Measurements from ENCODE around the gene NFIA. TPM values are rescaled to one million over a fixed set of nuclear protein-coding genes. Genes with fewer than 3 reads are reported as not detected.

Gene NFIA
- total RNA-seq, 1 experiment from 2014 or later: 0.47 TPM

DNA sequence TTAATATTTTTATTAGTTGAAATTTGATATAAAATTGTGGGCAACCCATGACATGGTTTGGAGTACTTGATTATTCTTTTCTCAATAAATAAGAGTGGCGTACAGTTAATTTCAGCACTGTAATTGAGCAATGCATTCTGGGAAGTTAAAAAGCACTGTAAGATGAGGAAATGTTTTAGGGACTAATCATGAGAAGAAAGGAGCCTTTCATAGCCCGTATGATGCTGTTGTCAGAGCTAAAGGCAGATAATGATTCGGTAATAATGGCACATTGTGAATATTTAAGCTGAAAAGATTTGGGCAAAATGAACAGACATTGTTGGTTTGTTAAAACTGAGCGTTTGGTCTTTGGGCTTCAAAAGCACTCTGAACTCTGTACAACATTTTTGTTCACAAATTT lies 139.3 kb downstream of the NFIA start:
- in situ Hi-C loops (cut with HindIII; ENCODE audit: low sequenced_read_pairs): no loop called here
- no peak for DNase-seq (ENCODE audit: low spot score)

DNA sequence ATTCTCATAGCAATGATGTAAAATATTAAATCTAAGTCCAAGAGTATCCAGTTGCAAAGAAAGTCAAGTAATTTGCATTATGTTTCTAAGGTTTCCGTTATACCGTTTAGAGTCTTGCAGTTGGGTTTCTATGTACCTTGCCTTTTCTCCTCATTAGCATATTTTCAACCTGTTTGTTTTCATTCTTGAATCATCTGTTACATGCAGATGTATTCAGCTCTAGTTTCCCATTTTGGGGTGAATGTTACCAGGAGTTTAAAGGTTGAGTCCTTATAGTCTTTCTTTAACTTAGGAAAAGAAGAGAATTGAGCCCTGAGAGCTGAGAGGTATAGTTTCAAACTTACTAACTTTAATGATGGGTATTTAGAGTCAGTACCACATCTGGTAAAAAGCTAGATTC lies 139.9 kb downstream of the NFIA start:
- no peak for DNase-seq (ENCODE audit: low spot score)

DNA sequence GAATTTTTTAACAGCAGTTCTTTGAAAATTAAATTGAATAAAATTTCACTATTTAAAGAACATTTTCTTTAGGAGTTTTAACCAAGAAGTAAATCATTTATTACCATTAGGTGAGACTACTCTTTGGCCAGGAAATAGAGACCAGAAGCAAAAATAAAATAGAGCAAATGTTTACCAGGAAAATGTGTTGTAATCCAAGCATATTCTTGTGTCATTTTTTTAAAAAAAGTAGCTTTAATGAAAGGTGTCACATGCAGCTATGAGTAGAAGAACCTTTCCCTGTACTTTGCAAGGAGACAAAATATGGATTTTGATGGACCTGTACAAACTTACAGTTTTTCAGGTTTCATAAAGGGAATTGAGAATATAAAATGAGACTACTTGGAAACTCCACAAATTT lies 140.8 kb downstream of the NFIA start:
- in situ Hi-C loops (cut with HindIII; ENCODE audit: low sequenced_read_pairs): no loop called here

More for the DNA sequence above, 139.9 kb downstream of the NFIA start:
- in situ Hi-C loops (cut with HindIII; ENCODE audit: low sequenced_read_pairs): no loop called here

DNA sequence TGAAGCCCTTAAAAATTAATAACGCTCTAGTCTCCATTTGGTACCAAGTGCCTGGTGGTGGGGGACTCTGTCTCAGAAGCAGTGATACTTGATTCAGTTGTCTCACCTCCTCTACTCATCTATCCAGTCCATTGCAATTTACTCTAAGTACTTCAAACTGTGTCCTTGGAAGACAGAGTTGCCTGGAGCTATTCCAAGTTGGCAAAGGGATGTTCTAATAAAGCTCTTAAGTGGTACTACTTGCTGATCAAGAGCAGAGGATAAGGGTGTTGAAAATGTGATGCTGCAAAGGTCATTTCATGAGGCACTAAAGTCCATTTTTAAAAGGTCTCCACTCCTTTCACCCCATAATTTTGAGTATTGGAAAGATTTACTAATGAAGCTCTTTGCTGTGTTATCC lies 142.2 kb downstream of the NFIA start:
- in situ Hi-C loops (cut with HindIII; ENCODE audit: low sequenced_read_pairs): no loop called here
- DNase-seq (ENCODE audit: low spot score): peak; percentile 59

More for the DNA sequence above, 140.8 kb downstream of the NFIA start:
- DNase-seq (ENCODE audit: low spot score): no peak

DNA sequence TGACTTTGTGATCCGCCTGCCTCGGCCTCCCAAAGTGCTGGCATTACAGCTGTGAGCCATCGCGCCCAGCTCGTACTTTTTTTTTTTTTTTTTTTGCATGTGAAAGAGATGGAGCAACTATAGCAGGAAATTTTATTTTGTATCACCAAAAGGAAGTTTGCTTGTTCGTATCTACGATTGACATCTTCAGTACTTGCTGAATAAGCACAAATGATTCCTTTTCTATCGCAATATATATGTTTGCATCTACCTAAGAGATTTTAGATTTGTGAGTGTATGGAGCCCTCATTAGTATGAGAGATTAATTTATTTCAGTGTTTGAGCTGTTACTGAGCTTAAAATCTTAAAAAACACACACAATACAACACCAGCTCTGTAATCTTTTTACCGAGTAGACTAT lies 143.1 kb downstream of the NFIA start:
- DNase-seq (ENCODE audit: low spot score): no peak
- in situ Hi-C loops (cut with HindIII; ENCODE audit: low sequenced_read_pairs): no loop called here

DNA sequence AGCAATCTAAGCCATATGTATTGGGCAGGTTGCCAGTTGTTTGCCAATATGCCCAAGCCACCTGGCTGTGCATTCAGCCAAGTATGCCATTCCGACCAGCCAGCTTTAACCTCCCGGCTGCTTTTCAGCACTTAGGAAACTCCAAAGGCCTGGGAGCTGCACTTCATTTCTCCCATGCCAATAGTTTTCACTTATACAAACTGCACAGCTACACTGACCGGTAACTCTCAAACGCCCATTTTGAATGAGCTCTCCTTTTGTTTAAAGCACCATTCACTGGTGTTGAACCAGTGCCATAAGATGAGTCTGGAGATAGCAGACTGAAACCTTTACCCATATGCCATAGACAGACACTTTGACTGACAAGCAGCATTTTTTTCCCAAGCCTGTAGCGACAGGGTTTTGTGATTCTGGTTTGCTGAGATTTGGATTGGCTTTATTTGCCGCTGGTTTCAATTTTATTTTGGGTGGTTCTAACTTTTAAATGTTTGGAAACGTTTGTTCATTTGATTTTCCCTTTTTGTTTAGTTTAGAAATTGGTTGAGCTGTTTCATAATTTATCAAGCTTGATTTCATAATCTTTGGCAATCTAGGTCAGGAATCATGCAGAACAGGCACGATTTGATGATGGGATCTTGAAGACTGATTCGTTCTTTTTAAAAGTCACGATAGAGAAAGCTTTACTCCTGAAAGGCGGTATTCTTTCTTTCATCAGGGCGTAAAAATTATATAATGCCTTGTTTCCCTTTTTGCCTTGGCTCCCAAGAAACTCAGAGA lies 144.6 kb downstream of the NFIA start:
- in situ Hi-C loops (cut with HindIII; ENCODE audit: low sequenced_read_pairs): no loop called here
- DNase-seq (ENCODE audit: low spot score): peak; percentile 95

DNA sequence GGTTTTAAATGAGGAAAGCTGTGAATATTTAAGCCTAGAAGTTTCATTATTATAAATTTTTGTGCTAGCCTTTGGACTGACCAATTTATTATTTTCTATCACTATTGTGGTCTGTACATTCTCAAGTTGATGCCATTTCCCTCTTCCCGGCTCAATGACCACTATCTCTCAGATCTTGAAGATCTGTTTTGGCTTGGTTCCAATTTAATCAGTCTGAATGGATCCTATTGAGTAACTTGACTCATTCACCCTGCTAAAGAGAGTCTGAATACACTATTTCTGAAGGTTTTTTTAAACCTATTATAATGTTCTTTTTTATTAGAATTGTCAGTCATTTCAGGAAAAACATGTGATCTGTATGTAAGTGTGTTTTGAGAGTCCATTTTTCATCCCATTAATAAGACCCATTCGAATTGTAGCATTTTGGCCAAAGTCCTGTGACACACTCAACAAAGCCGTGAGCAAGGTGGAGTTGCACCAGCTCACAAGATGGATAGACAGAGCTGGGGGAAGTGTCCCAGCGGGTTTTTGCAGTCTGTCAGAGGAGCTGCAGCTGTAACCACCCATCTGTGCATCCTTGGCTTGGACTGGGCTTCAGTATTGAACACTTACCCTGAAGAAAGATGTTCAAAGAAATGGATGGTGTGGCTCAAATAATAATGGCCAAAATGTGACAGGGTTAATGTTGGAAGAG lies 145.6 kb downstream of the NFIA start:
- DNase-seq (ENCODE audit: low spot score): no peak
- in situ Hi-C loops (cut with HindIII; ENCODE audit: low sequenced_read_pairs): no loop called here

DNA sequence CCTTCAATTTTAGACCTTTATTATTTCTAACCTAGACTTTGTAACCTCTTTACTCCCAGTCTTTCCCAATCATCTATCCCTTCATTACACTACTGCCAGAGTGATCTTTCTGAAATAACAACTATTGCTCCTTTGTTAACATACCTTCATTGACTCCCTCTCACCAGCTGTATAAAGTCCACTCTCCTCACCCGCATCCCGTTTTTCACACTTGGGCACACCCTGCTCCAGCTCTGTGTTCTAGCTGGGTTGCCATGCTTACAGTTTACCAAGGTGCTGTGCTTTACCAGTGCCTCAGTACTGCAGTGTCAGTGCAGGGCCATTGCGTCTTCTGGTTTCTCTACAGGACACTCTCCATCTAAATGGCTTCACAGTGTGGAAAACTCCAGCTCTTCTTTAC lies 148.2 kb downstream of the NFIA start:
- no peak for DNase-seq (ENCODE audit: low spot score)
- in situ Hi-C loops (cut with HindIII; ENCODE audit: low sequenced_read_pairs): no loop called here

DNA sequence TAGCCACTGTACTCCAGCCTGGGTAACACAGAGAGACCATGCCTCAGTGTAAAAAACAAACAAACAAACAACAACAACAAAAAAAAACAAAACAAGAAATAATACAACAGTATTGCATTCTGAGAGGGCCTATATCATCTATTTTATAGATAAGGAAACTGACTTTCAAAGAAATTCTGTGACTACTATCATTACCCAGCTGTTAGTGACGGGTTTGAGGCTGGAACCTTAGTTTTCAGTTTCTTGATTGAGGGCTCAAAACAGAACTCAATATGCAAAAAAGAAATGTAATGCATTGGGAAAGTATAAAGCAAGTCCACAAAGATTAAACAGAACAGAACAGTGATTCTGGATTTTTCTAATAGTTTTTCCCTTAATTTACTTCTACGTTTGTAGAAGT lies 149.4 kb downstream of the NFIA start:
- in situ Hi-C loops (cut with HindIII; ENCODE audit: low sequenced_read_pairs): no loop called here

DNA sequence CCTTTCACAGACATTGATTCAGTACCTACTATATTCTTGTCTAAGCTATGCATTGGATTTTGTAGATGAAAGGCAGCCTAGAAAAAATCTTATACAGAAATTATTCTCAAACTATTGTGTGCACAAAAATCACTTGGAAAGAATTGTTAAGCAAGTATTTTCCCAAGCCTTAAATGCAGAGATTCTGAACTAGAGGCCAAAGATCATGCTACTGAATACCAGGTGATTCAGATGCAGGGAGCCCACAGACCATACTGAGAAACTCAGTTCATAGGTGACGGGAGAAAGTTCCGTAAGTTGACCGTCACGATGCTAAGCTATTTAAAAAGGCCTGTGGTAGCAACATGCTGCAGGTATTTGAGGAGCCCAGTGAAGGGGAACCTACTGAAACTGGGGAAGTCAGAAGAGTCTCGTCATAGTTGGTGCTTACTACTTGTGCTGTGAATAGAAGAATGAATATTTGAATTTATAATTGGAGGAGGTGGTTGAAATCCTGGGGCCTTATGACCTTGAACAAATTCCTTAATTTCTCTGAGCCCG lies 150.8 kb downstream of the NFIA start:
- DNase-seq (ENCODE audit: low spot score): no peak
- in situ Hi-C loops (cut with HindIII; ENCODE audit: low sequenced_read_pairs): no loop called here

More for the DNA sequence above, 149.4 kb downstream of the NFIA start:
- no peak for DNase-seq (ENCODE audit: low spot score)

DNA sequence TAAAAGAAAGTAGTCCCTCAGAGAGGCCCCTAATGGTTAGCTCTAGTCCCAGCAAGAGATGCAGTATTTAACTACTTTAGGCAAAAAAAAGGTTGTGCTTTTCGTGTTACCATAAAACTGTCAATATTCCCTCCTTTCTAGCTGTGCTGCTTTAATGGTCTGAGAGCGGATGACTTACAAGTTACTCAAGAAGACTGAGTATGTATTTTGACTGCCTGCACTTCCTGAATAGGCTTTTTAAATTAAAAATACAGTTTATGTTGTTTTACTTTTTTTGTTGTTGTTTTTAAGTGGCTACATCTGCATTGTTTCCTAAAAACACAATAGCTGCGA lies 152.2 kb downstream of the NFIA start:
- in situ Hi-C loops (cut with HindIII; ENCODE audit: low sequenced_read_pairs): no loop called here
- no peak for DNase-seq (ENCODE audit: low spot score)

DNA sequence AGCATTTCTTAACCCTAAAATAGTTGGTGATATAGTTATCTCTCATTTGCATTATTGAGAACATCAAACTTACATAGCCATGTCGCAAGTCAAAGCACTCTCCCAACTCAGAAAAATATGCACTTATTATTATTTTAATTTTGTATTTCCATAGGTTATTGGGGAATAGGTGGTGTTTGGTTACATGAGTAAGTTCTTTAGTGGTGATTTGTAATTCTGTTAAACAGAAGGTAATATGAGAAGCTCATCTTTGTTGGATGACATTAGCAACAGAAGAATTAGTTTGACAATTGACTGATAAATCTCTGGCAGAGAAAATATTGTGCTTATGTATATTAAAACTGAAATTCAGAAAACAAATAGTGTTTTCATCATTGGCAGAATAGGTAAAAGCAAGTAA lies 154.8 kb downstream of the NFIA start:
- no peak for DNase-seq (ENCODE audit: low spot score)
- in situ Hi-C loops (cut with HindIII; ENCODE audit: low sequenced_read_pairs): no loop called here

DNA sequence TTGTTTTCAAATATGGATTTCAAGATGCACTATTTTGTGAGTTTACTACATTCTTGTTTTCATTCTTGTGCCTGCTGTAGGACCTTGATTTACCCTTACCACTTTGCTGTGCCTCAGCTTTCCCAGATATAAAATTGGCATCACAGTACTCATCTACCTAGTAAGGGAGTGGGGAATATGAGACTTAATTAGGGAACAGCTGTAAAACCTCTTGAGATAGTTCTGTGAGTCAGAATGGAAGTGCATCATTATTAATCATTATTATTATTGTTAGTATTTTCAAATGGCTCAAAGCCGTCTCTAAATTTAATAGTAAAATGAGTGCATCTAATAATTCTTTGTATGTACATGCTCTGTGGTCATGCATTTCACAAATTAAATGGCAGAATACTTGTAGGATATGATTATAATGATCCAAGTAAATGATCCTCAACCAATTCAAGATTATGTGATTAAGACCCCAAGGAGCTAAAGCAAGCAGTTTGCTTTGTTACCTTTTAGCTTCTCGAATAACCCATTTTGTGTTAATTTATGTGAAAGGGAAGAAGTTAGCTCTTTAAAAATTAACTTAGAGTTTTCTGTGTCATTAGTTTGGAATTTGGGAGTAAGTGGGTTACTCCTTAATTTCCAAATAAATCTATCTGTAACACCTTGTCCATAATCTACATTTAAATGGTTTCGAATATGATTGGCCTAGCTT lies 155.4 kb downstream of the NFIA start:
- in situ Hi-C loops (cut with HindIII; ENCODE audit: low sequenced_read_pairs): no loop called here
- DNase-seq (ENCODE audit: low spot score): no peak

DNA sequence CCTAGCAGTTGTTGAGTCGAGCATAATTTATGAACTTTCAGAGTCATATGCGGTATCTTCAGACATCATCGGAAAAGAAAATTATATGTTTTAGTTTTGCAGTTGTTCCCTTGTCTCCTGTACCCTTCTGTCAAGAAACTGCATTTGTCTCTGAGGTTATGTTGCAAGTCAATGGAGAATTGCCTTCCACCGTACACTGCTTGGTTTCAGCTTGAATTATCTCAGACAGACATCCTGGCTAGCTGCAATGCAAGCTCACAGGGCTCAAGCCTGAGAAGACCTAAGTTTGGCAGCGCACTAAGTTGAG lies 156.0 kb downstream of the NFIA start:
- in situ Hi-C loops (cut with HindIII; ENCODE audit: low sequenced_read_pairs): no loop called here
- DNase-seq (ENCODE audit: low spot score): peak; percentile 70

DNA sequence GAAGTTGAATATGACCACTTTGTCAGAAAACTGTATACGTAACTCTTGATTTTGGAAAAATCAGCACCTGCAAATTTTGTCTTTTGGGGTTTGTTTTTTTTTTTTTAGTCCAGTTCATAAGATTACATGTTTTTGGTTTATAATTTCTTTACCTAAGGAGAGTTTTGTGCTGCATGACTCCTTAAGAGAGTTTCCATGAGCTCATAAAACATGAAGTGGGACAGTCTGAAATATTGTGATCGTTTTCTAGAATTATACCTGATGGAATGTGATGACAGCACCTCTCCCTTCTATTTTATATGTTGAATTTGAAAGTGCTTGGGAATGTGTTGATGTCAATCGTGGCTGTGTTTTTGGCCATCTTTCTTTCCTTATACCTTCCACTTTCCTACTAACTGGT lies 158.5 kb downstream of the NFIA start:
- DNase-seq (ENCODE audit: low spot score): no peak
- in situ Hi-C loops (cut with HindIII; ENCODE audit: low sequenced_read_pairs): no loop called here

DNA sequence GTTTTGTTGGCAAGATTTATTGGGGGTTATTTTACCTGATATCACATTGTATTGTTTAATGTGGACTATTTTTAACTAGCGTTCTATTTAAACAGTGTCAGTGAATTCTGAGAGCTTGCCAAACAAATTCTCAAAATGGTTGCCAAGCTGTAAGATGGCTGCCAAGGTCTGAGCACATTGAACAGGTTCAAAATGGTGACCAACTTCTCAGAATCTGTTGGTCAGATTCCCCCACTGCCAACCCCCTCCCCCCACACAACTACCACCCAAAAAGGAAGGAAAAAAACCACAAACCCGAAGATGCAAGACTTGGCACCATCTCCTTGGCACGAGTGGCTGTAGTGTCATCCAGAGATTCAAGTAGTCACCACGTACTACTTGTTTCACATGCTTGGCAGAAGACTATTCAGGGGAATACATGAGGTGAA lies 159.1 kb downstream of the NFIA start:
- peak; percentile 81 for DNase-seq (ENCODE audit: low spot score)
- in situ Hi-C loops (cut with HindIII; ENCODE audit: low sequenced_read_pairs): no loop called here

DNA sequence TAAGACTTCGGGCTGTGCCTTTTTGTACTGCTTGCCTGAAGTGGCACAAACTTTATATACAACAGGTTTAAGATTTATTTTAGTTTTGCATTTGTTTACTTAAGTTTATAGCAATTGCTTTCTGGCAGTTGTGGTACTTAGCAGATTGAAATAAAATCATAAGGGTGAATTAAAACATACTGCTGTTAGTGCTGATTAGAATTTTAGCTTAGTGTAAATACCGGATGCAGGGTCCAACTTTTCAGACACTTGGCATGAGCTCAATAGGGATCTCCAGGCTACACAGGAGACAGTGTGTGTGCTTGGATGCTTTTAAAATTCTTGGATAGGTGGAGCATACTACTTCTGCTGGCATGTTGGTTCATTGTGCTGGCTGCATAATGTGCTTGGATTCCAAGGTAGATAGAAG lies 159.6 kb downstream of the NFIA start:
- DNase-seq (ENCODE audit: low spot score): peak; percentile 65
- in situ Hi-C loops (cut with HindIII; ENCODE audit: low sequenced_read_pairs): no loop called here

DNA sequence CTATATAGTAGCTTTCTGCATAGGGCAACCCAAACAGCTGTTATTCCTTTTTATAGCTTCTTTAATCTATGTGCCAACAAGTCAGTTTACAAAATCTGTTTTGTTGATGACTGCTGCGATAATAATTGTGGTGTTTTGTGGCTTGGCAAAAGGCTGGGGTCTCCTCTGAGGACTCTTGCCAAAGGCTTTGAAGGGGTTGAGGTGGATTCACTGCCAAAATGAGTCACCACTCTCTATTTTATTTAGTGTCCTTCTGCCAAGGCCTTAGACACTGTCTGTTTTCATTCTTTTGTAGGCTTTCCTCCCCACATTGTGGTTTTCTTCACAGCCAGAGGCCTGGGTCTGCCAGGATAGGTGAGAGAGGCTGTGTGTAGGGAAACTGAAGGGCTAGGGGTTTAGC lies 161.8 kb downstream of the NFIA start:
- peak; percentile 70 for DNase-seq (ENCODE audit: low spot score)

DNA sequence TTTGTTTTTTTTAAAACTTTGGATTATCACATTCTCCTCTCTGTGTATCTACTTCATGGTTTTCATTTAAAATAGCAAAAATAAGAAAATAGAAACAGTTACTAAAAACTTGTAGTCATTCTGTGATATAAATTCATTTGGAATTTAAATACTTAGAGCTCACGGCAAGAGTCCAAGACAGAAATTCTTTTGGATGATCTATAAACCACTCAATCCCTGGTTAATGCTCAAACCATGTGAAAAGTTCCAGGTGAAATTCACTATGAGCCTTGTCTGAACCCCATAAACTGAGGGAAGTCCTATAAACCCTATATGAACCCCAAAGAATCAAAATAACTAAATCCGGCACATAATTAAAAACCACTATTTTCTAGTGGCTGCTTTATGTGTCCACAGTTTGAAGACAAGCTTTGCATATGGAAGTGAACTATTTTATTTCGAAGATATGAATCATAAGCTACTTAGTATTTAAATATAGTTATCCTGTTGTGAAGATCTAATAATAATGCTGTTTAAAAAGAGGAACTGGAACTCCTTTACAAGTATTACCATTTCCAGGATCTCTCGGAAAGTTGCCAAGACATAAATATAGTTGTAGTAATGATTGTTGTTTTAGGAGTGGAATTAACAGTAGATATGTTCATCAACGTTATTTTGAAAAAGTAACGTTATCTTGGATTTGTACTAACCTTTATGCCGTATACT lies 163.5 kb downstream of the NFIA start:
- in situ Hi-C loops (cut with HindIII; ENCODE audit: low sequenced_read_pairs): no loop called here
- DNase-seq (ENCODE audit: low spot score): no peak

More for the DNA sequence above, 161.8 kb downstream of the NFIA start:
- in situ Hi-C loops (cut with HindIII; ENCODE audit: low sequenced_read_pairs): no loop called here
